Activated T-helper 1 cell treated with Interleukin-2 at 50 U/mL for 16 hours (primary cell): Measurements from ENCODE around the gene ATP6V0D1.
"Not testable (repeated sequence)": the region's sequence is repeated elsewhere in the genome, so short reads cannot be mapped to it uniquely, and the experiment has no call there.

Source experiments
- DNase-seq: peaks from one replicate; pipeline ENCODE4 v3.0.0-alpha.2; 2020; ENCODE audit warnings: low read depth

The ATP6V0D1 gene

DNA sequence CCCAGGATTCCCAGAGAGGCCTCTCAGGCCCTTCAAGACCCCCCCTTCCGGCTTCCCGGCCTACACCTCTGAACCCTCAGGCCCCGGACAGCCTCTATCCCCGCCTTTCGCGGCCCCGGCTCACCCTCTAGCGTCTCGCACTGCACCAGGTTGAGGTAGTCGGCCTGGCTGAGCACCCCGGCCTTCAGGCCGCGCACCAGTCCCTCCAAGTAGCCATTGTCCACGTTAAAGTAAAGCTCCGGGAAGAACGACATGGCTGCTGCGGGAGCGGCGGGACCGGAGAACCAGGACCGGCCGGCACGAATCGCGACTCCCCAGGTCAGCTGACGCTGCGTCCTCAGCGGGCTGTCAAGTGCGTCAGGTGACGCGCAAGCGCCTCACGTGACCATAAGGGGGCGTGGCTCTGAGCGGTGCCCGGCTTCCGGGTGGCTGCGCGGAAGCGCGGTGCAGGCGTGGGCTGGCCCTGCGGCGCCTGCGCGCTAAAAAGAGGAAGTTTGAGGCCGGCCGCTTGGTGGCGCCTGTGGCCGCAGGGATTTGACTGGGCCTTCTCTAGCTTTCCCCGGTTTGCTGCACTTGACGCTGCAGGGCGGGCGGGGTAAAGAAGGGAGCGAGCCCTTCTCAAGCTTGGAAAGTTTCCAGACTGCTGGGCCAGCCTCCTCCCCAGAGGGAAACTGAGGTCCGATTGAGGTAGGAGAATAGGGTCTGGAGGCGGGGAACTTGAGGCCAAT lies at the start of gene ATP6V0D1:
ATP6V0D1 (minus strand) TSS at position 325 of the 728 bp plus-strand sequence; CDS start at position 254, 71 bp downstream.
- DNase-seq = peak; percentile 99

- DNase-seq = no peak
Observed at GRCh38 chr16:67530013-67530939, 49.3 kb upstream of the ATP6V0D1 start.

DNA sequence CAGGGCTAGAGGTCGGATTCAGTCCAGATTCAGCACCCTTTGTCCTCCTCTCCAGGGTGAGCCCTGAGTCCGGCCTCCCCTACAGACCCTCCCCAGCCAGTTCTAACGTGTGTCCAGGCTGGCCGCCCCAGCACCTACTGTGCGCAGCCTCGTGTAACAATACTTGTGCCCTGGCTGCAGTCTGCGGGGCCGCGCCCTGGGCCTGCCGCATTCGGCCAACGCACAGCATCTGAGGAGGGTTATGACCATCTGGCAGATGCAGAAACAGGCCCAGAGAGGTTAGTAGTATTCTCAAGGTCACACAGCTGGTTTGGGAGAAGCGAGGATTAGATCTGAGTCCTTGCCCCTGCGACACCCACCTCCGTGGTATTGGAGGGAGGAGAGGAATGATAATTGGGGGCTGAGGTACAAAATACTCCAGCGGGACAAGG lies 48.6 kb upstream of the ATP6V0D1 start:
- DNase-seq = no peak

DNA sequence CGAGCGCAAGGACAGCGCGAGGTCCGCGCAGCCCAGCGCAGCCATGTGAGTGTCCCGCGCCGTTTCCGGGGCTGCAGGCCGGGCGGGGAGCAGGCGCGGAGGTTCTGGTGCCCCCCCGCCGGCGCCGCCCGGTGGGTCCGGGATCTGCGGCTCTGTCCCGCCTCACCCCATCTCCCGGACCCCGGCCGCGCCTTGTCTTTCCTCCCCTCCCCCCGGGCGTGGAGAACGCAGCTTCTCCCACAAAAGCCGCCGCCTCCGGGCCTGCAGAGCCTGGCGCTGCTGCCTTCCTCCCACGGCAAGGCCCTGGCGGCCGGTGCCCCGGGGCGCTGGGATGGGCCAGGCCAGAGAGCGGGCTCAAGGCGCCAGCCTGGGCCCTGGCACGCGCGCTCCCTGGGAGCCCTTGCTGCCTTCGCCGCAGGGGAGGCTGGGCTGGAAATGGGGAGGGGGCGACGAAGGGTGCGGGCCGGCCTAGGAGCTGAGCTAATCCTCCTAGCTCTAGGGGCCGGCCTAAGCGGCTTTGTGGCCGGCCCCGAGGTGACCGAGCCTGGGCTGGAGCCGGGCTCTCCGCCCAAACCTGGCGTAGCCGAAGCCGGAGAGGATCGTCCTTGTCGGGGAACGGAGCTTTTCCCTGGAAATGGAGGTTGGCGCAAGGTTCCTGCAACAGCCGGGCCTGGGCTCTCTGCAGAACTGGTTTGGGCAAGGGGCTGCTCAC lies 48.1 kb upstream of the ATP6V0D1 start:
- no peak for DNase-seq

GRCh38 chr16:67528222-67528869 lies 47.4 kb upstream of the ATP6V0D1 start, which contains the start of gene RIPOR1:
TSS of gene RIPOR1 (plus strand) at chr16:67528829. CDS start at chr16:67538447, 9,618 bp downstream.
- peak; percentile 28 for DNase-seq

DNA sequence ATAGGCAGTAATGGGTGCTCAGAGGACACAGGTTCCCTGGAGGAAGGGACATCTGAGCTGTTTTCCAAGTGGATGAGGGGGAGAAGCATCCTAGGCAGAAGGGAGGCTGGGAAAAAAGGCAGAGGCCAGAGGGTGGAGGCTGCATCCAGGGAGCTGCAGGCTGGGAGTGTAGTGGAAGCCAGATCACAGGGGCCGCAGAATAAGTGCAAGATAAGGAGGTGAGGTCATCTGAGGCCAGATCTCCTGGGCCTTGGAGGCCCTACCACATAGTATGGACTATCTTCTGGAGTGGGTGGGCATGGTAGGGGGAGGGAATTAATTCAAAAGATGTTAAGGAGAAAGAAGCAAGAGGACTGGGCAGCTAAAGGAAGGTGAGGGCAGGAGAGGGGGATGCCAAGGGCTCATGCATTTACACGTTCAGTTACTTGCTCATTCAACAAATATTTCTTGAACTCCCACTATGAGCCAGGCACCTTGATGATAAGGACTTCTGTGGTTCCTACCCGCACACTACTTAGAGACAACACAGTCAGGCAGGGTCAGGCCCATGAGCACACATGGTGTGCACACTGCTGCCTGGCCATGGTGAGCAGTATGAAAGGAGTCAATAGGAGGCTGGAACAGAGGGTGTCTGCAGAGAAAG lies 45.3 kb upstream of the ATP6V0D1 start:
- no peak for DNase-seq

DNA sequence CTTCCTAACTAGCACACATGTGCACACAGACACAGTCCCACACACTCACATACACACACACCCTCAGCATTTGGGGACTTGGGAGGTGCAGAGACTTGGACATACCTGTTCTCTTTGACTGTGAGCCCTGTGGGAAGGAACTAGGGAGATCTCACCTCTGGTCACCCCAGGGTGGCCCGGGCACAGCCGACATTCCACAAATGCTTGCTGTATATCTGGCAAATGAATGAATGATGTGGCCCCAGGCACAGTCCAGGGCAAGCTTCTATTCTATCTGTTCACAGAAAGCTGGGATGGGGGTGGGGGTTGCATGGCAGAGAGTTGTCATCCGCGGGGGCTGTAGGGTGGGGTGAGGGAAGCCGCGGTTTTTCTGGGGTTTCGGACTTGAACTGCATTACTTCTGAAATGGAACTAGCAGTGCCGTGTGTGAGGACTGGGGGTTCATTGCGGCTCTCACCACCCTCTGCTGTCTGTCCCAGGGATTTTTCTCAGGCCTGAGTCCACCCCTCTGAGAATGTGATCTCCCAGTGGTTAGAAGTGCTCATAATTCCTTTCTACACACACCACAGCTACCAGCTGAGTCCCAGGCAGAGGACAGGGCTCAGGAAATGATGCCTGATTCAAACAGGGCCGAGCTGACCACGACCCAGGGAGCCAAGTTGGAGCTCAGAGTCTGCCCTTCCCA lies 44.4 kb upstream of the ATP6V0D1 start:
- DNase-seq = no peak

- DNase-seq = peak; percentile 91
Observed at GRCh38 chr16:67521095-67521804, 40.3 kb upstream of the ATP6V0D1 start.

GRCh38 chr16:67519242-67519641 lies 38.3 kb upstream of the ATP6V0D1 start:
- DNase-seq = no peak

DNA sequence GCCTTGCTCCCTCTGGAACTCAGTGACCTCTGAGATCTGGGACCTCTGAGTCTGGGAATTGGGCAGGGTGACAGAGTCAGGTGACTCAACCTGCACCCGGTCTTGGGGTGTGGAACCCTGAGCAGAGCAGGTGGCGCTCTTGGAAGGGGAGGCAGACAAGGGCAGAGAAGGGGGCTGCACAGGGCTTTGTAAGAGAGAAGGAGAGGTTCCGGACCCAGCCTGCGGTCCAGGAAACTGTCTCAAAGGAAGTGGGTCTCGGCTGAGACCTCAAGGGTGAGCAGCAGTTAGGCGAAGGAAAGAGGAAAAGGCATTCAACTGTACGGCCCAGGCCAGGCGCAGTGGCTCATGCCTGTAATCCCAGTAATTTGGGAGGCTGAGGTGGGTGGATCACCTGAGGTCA lies 37.7 kb upstream of the ATP6V0D1 start:
- DNase-seq = no peak

DNA sequence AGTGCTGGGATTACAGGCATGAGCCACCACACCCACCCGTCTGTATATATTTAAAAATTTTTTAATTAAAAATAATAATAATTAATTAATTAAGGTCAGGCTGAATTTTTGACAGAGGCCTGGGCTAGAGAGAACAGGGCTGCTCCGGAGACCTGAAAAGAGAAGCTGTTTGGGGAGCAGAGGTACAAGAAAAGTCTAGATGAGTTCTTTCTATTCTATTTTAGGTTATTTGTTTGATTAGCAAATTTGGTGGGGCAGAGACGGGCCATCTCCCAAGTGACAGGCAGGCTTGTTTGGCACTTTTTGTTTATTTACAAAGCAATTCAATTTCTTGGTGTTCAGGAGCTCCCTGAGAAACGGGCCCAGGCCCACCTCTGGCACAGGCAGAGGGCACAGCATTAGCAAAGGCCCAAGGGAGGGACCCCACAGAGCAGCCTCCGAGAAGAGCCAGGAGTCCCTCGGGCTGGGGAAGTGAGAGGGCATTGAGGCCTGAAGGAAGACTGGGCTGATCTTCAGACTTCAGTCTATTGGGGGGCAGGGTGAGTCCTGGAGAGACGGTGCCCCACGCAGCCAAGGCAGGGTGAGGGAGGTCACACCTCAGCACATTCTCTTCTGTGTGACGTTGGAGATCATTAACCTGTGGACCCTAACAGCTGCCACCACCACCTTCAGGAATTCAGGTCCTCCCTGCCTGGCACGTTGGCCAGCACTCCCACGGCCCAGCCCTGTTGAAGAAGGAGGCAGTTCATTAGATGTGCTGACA lies 36.9 kb upstream of the ATP6V0D1 start:
- no peak for DNase-seq

DNA sequence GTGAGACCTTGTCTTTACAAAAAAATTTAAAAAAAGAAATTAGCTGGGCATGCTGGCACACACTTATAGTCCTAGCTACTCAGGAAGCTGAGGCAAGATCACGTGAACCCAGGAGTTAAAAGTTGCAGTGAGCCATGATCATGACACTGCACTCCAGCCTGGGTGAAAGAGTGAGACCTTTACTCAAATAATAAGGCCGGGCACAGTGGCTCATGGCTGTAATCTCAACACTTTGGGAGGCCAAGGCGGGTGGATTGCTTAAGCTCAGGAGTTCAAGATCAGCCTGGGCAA lies 36.1 kb upstream of the ATP6V0D1 start:
- no peak for DNase-seq

DNA sequence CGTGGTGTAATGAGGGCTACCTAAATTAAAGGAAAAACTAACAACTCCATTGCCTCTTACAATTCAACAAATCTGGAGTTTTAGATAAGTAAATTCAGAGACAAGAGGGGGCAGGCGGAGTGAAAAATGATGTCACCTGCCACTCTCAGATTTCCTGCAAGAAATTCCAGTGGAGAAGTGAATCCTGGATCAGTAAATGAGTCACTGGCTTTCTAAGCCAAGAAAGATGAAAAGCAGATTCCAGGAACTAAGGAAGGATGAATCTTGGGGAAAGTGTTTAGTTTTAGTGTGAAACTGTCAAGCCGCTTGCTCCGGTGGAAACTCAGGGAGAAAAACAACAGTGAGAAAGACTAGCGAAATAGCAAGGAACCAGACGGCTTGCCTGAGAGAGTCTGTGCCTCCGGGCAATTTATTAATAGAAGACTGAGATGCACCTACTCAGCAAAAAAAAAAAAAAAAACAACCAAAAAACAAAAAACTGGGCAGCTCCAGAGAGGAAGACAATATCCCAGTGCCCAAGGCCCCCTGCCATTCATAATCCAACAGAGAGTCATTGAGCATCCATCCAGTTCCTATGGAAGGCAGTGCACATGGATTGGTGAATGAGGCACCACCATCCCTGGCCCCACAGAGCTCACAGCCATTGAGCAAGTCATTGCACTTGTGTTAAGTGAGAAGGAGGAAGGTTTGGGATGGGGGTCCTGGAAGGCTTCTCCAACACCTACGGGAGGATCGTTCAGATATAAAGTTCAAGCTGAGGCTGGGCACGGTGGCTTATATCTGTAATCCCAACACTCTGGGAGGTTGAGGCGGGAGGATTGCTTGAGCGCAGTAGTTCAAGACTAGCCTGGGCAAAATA lies 35.6 kb upstream of the ATP6V0D1 start:
- DNase-seq = no peak

DNA sequence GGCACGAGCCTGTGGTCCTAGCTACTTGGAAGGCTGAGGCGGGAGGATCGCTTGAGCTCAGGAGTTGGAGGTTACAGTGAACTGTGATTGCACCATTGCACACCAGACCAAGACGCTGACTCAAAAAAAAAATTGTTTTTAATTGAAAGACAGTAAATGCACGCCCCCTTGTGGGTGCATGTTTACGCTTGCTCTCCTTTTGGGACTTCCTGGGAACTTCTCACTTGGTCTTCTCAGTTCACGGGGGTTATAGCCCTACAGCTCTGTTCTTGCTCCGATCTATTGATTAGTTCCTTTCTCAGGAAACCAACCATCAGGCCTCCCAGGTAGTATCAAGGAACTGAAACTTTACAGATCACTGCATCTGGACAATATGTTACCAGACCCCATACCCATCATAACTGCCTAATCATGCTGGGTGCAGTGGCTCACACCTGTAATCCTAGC lies 33.4 kb upstream of the ATP6V0D1 start:
- peak; percentile 55 for DNase-seq

- DNase-seq = not testable (repeated sequence)
Observed at GRCh38 chr16:67513892-67514291, 32.9 kb upstream of the ATP6V0D1 start.

GRCh38 chr16:67509016-67509415 lies 28.1 kb upstream of the ATP6V0D1 start:
- DNase-seq = no peak

DNA sequence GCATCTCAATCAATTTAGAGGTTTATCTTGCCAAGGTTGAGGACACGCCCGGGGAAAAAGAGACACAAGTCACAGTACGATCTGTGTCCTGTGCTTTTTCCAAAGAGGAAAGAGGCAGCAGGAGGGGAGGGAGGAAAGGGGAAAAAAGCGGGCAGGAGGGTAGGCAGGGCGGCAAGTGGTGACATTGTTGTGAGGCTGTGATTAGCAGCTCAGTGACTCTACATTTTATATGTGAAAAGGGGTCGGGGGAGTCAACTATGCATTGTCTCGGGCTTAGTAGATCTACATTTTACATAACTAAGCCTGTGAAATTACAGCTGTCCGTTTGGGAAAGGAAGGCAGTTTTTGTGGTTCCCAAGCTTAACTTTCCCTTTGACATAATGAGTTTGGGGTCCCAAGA lies 25.5 kb upstream of the ATP6V0D1 start:
- no peak for DNase-seq
